Neural progenitor cell (in vitro differentiated cells): ENCODE measurements around the gene ROBO2. TPM values are rescaled to one million over a fixed set of nuclear protein-coding genes. Genes with fewer than 3 reads are reported as not detected.

Source experiments
- DNase-seq: peaks from one replicate; pipeline ENCODE4 v3.0.0-alpha.2; 2016; ENCODE audit warnings: low spot score
- H2AFZ ChIP-seq: fragments of 200-600 bp; sonication (generic); replicated peaks from 2 replicates; pipeline ENCODE4 v1.6.1; 2016; ENCODE audit warnings: antibody characterized with exemption
- H3F3A ChIP-seq: fragments of 200-600 bp; sonication (generic); 2 replicates; pipeline ENCODE4 v1.6.1; 2016; ENCODE audit warnings: antibody characterized with exemption, low read depth
- H3K27ac ChIP-seq: fragments of 200-600 bp; sonication (generic); 2 replicates; pipeline ENCODE4 v1.5.1; 2016; ENCODE audit warnings: mild to moderate bottlenecking
- H3K27me3 ChIP-seq: fragments of 200-600 bp; sonication (generic); 2 replicates; pipeline ENCODE4 v1.6.1; 2016; ENCODE audit warnings: mild to moderate bottlenecking, moderate library complexity
- H3K36me3 ChIP-seq: fragments of 200-600 bp; sonication (generic); 2 replicates; pipeline ENCODE4 v1.5.1; 2016
- H3K4me1 ChIP-seq: fragments of 200-600 bp; sonication (generic); 2 replicates; pipeline ENCODE4 v1.6.1; 2016; ENCODE audit warnings: mixed run types
- H3K4me2 ChIP-seq: fragments of 200-600 bp; sonication (generic); 2 replicates; pipeline ENCODE4 v1.6.1; 2016
- H3K4me3 ChIP-seq: fragments of 200-600 bp; sonication (generic); 2 replicates; pipeline ENCODE4 v1.5.1; 2016
- H3K79me2 ChIP-seq: fragments of 200-600 bp; sonication (generic); 2 replicates; pipeline ENCODE4 v1.6.1; 2016; ENCODE audit warnings: low read depth
- H3K9ac ChIP-seq: fragments of 200-600 bp; sonication (generic); 2 replicates; pipeline ENCODE4 v1.6.1; 2016
- H3K9me3 ChIP-seq: fragments of 200-600 bp; sonication (generic); 2 replicates; pipeline ENCODE4 v1.5.1; 2016; ENCODE audit warnings: low read depth
- H4K20me1 ChIP-seq: fragments of 200-600 bp; sonication (generic); 2 replicates; pipeline ENCODE4 v1.6.1; 2016; ENCODE audit warnings: low read depth
- H3K27ac Mint-ChIP-seq: 3 replicates; pipeline ENCODE4 v1.8.0; 2021; ENCODE audit warnings: mixed read lengths
- H3K27me3 Mint-ChIP-seq: 2 replicates; pipeline ENCODE4 v1.8.0; 2022; ENCODE audit warnings: low read depth, mild to moderate bottlenecking, inconsistent platforms, moderate library complexity, mixed read lengths; ENCODE audit not compliant: insufficient read depth
- H3K36me3 Mint-ChIP-seq: 3 replicates; pipeline ENCODE4 v1.8.0; 2021; ENCODE audit warnings: mixed read lengths
- H3K4me1 Mint-ChIP-seq: 3 replicates; pipeline ENCODE4 v1.8.0; 2021; ENCODE audit warnings: mixed read lengths
- H3K4me3 Mint-ChIP-seq: 3 replicates; pipeline ENCODE4 v1.8.0; 2021; ENCODE audit warnings: mild to moderate bottlenecking, moderate library complexity, mixed read lengths
- H3K9me3 Mint-ChIP-seq: 3 replicates; pipeline ENCODE4 v1.8.0; 2020; ENCODE audit warnings: mixed read lengths
- CTCF ChIP-seq: fragments of 200-600 bp; sonication (generic); IDR thresholded peaks from 2 replicates; pipeline ENCODE4 v1.5.1; 2017; ENCODE audit warnings: antibody characterized with exemption, mild to moderate bottlenecking
- EZH2 ChIP-seq: fragments of 200-600 bp; sonication (generic); IDR thresholded peaks from 2 replicates; pipeline ENCODE4 v1.6.1; 2017; ENCODE audit warnings: antibody characterized with exemption, mild to moderate bottlenecking, moderate library complexity
- EZH2phosphoT487 ChIP-seq: fragments of 200-600 bp; sonication (generic); IDR thresholded peaks from 2 replicates; pipeline ENCODE4 v1.6.1; 2017; ENCODE audit warnings: antibody characterized with exemption
- total RNA-seq: library from RNA; depleted of rRNA; stranded (reverse); fragments of >200 nt; gene quantifications from 2 replicates; pipeline ENCODE4 v1.2.3, GENCODE V29; 2015; ENCODE audit warnings: low replicate concordance

The ROBO2 gene
- total RNA-seq, 1 donor from 2014 or later: 15.0 TPM

- H3K79me2 ChIP-seq: no peaks in the 10 kb centered on the region
- H3K9me3 ChIP-seq: no peaks in the 10 kb centered on the region
- H3K27me3 ChIP-seq: no peaks in the 10 kb centered on the region
- no peaks in the 10 kb centered on the region for H3K4me1 ChIP-seq
- no peaks in the 10 kb centered on the region for H3K27me3 Mint-ChIP-seq
- no peaks in the 10 kb centered on the region for H4K20me1 ChIP-seq
- no peak overlapping the region for H3K9ac ChIP-seq
- no peaks in the 10 kb centered on the region for H3K4me1 Mint-ChIP-seq
- H3K9me3 Mint-ChIP-seq: no peaks in the 10 kb centered on the region
- H3K36me3 ChIP-seq: no peaks in the 10 kb centered on the region
- no peak overlapping the region for H3K4me3 Mint-ChIP-seq
- no peak overlapping the region for H3K27ac Mint-ChIP-seq
- peaks cover 3% of the 10 kb centered on the region for H3K36me3 Mint-ChIP-seq
- no peak overlapping the region for H3K4me3 ChIP-seq
- DNase-seq: no peak
- H3K4me2 ChIP-seq: no peak overlapping the region
- TF ChIP-seq EZH2phosphoT487 (no peak), CTCF (no peak)
- no peak overlapping the region for H3K27ac ChIP-seq
- no peaks in the 10 kb centered on the region for H3F3A ChIP-seq
- H2AFZ ChIP-seq: no peak overlapping the region
These were observed 566.5 kb downstream of the ROBO2 start for GRCh38 chr3:77606372-77606771.

- Mint-ChIP-seq H3K4me3 (no peak overlapping the region), H3K4me1 (no peaks in the 10 kb centered on the region), H3K9me3 (no peaks in the 10 kb centered on the region), H3K27ac (no peak overlapping the region), H3K27me3 (no peaks in the 10 kb centered on the region), H3K36me3 (no peaks in the 10 kb centered on the region)
- no peak for DNase-seq
- no peak for TF ChIP-seq CTCF
- no peaks in the 10 kb centered on the region for H3K27me3 ChIP-seq
- H2AFZ ChIP-seq: no peak overlapping the region
- no peaks in the 10 kb centered on the region for H3K4me1 ChIP-seq
- no peaks in the 10 kb centered on the region for H4K20me1 ChIP-seq
- H3K4me2 ChIP-seq: no peak overlapping the region
- H3K4me3 ChIP-seq: no peak overlapping the region
- no peaks in the 10 kb centered on the region for H3F3A ChIP-seq
- no peaks in the 10 kb centered on the region for H3K79me2 ChIP-seq
- no peak overlapping the region for H3K27ac ChIP-seq
- H3K36me3 ChIP-seq: no peaks in the 10 kb centered on the region
- H3K9me3 ChIP-seq: no peaks in the 10 kb centered on the region
- H3K9ac ChIP-seq: no peak overlapping the region
These were observed 578.8 kb downstream of the ROBO2 start for GRCh38 chr3:77618686-77619085.

GRCh38 chr3:77620009-77620408, 580.1 kb downstream of the ROBO2 start:
- Histone ChIP-seq H3K4me2 (no peak overlapping the region), H3K9ac (no peak overlapping the region), H3F3A (no peaks in the 10 kb centered on the region), H3K27ac (no peak overlapping the region), H4K20me1 (no peaks in the 10 kb centered on the region), H2AFZ (no peak overlapping the region), H3K4me3 (no peak overlapping the region), H3K27me3 (no peaks in the 10 kb centered on the region), H3K79me2 (no peaks in the 10 kb centered on the region), H3K9me3 (no peaks in the 10 kb centered on the region), H3K36me3 (no peaks in the 10 kb centered on the region), H3K4me1 (no peaks in the 10 kb centered on the region)
- TF ChIP-seq EZH2: no peak
- no peak for TF ChIP-seq EZH2phosphoT487
- no peak for TF ChIP-seq CTCF
- Mint-ChIP-seq H3K4me3 (no peak overlapping the region), H3K27ac (no peak overlapping the region), H3K9me3 (no peaks in the 10 kb centered on the region), H3K27me3 (no peaks in the 10 kb centered on the region), H3K36me3 (no peaks in the 10 kb centered on the region), H3K4me1 (no peaks in the 10 kb centered on the region)
- DNase-seq: no peak

GRCh38 chr3:77623500-77623899, 583.6 kb downstream of the ROBO2 start:
- Histone ChIP-seq H3K4me1 (no peaks in the 10 kb centered on the region), H3F3A (no peaks in the 10 kb centered on the region), H3K4me3 (no peak overlapping the region), H2AFZ (no peak overlapping the region), H3K27ac (no peak overlapping the region), H4K20me1 (no peaks in the 10 kb centered on the region), H3K27me3 (no peaks in the 10 kb centered on the region), H3K36me3 (no peaks in the 10 kb centered on the region), H3K4me2 (no peak overlapping the region), H3K9me3 (no peaks in the 10 kb centered on the region), H3K79me2 (no peaks in the 10 kb centered on the region), H3K9ac (no peak overlapping the region)
- Mint-ChIP-seq H3K36me3 (no peaks in the 10 kb centered on the region), H3K4me3 (no peak overlapping the region), H3K27me3 (no peaks in the 10 kb centered on the region), H3K4me1 (no peaks in the 10 kb centered on the region), H3K9me3 (peaks cover 2% of the 10 kb centered on the region), H3K27ac (no peak overlapping the region)
- TF ChIP-seq EZH2phosphoT487 (no peak), CTCF (no peak), EZH2 (no peak)
- no peak for DNase-seq
